GM21619 (cell line): ENCODE measurements around the gene KLF17.

ENCODE experiments used
- ATAC-seq: cut with Tn5 transposase; IDR thresholded peaks from one replicate; pipeline ENCODE4 v1.9.1; 2021; ENCODE audit not compliant: unreplicated experiment

Gene KLF17

DNA sequence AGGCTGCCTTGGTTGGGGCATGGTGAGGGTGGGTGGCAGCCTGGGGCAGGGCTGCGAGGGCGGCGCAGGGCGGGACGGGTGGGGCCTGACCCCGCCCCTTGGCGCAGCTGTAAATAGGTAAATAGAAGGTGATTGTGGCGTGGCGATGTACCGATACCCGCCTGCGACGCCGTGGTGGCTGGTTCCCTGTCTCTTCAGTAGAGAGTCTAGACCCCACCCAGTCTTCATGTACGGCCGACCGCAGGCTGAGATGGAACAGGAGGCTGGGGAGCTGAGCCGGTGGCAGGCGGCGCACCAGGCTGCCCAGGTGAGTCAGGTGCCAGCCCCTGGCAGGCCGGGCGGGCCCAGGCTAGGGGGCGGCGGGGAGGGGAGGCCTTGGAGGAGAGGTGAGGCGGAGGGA is at the start of gene KLF17:
Gene KLF17, plus strand, starts transcription at position 140 of the 400 bp plus-strand sequence. Its CDS starts 87 bp downstream, at position 227.
- ATAC-seq = no peak

- no peak for ATAC-seq
Measured at GRCh38 chr1:44071461-44071860, 47.2 kb upstream of the KLF17 start.

DNA sequence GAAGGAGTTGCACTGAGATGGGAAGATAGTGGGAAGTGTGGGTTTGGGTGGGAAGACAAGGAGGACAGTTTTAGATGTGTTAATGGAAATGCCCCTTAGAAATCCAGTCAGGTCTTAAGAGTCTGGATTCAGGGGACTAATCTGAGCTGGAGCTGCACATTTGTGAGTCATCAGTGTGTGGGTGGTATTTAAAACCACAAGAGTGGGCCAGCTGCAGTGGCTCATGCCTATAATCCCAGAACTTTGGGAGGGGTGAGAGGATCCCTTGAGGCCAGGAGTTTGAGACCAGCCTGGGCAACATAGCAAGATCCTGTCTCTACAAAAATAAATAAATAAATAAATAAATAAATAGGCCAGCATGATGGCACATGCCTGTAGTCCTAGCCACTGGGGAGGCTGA is 46.4 kb upstream of the KLF17 start:
- ATAC-seq = no peak

GRCh38 chr1:44072821-44073220 is 45.8 kb upstream of the KLF17 start:
- no peak for ATAC-seq

GRCh38 chr1:44073528-44073927 is 45.1 kb upstream of the KLF17 start:
- ATAC-seq = no peak

GRCh38 chr1:44074415-44074814 is 44.2 kb upstream of the KLF17 start:
- ATAC-seq = no peak

DNA sequence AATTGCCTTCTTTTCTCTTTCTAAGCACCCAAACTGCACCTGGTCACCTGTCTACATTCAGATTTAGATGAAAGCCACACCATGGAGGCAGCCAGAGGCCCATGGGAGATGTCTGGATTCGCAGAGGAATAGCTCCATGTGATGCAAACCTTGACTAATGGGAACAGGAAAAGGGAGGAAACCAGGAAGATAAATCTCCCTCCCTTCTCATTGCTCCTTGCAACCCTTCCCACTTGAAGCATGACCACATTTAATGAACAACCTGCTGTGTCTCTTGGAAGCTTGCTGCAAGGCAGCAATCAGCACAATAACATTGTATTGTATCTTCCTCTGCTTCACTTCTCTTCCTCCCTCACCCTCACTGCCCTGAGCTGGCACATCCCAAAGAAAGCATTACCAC is 42.6 kb upstream of the KLF17 start:
- no peak for ATAC-seq

- no peak for ATAC-seq
Measured at GRCh38 chr1:44077421-44077820, 41.2 kb upstream of the KLF17 start.

- no peak for ATAC-seq
Measured at GRCh38 chr1:44078104-44078503, 40.5 kb upstream of the KLF17 start.

DNA sequence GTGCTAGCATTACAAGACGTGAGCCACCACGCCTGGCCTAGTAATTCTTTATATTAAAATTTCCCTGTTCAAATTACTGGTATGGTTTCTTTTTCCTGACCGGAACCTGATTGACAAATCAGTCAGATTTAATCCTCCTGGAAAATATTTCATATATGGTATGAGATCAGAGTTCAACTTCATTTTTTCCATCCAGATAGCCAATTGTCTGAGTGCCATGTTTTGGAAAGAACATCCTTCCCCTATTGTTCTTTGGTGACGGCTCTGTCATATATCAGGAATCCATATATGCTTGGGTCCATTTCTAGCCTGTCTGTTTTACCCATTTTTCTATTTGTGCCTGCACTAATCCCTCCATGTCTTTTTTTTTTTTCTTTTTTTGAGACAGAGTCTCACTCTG is 39.1 kb upstream of the KLF17 start:
- no peak for ATAC-seq

- no peak for ATAC-seq
Measured at GRCh38 chr1:44084998-44085675, 33.5 kb upstream of the KLF17 start.

DNA sequence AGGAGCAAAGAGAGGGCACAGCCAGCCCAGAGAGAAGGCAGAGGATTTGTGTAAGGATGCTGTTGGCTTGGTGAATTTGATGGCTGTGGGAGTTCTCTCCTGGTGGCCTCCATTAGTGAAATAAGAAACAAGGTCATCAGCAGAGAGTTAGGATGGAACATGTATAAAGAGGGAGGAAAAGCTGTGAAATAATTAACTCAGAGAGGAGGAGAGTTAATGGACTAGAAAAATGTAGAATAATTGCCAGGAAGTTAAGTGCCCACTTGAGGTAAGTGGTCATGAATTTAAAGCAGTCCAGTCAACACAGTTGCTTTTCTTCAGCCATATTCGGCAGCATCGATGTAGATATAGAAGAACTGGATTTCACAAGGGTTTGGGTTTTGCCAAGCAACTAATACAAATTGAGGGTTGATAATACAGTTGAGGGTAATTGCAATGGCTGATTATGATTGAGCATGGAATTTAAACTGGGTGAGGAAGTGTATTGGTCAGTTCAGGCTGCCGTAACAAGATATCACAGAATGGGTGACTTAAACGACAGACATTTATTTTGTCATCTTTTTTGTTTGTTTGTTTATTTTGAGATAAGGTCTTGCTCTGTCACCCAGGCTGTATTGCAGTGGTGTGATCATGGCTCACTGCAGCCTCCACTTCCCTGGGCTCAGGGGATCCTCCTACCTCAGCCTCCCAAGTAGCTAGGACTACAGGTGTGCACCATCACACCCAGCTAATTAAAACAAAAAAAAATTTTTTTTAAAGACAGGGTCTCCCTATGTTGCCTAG is 31.7 kb upstream of the KLF17 start:
- ATAC-seq = no peak

- no peak for ATAC-seq
Measured at GRCh38 chr1:44089371-44090048, 29.1 kb upstream of the KLF17 start.

GRCh38 chr1:44090429-44091252 is 28.0 kb upstream of the KLF17 start:
- no peak for ATAC-seq

GRCh38 chr1:44094047-44094446 is 24.6 kb upstream of the KLF17 start:
- ATAC-seq = no peak

GRCh38 chr1:44100183-44100868 is 18.3 kb upstream of the KLF17 start:
- ATAC-seq = no peak

GRCh38 chr1:44101328-44101727 is 17.3 kb upstream of the KLF17 start:
- no peak for ATAC-seq

DNA sequence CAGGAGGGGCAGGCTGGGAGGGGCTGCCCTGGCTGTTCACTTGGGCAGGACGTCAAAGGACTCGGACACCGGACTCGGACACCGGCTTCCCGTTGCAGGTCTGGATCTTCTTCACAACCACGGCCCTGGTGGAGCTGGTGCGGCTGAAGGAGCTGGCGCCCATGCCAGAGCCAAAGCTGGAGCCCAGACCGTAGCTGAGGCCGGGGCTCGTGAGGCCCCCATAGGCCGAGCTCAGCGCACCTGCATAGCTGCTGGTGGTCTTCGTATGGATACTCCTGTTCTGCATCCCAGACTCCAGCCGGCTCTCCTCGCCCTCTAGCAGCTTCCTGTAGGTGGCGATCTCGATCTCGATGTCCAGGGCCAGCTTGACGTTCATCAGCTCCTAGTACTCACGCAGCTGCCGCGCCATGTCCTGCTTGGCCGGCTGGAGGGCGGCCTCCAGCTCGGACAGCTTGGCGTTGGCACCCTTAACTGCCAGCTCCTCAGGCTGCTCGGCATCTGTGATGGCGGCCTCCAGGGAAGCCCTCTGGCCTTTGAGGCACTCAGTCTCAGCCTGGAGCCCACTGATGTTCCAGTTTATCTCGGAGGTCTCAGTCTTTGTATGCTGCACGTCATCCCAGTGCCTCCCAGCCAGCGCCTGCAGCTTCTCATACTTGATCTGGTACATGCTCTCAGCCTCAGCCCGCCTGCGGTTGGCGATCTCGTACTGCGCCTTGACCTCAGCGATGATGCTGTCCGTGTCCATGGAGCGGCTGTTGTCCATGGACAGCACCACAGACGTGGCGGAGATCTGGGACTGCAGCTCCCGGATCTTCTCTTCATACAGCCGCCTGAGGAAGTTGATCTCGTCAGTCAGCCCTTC is 15.1 kb upstream of the KLF17 start:
- no peak for ATAC-seq

DNA sequence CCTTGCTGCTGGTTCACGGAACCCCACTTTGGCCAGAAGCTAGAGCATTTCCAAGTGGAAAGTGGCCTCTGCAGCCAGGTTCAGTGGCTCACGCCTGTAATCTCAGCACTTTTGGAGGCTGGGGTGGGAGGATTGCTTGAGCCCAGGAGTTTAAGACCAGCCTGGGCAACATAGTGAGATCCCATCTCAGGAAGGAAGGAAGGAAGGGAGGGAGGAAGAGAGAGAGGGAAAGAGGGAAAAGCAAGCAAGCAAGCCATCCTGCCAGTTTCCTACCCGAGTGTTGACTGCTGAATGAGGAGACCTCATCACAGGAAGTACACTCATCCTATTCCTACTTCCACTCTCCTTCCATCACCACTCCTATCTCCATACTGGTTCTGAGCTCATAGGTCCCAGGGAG is 12.8 kb upstream of the KLF17 start:
- ATAC-seq = no peak

GRCh38 chr1:44108241-44108640 is 10.4 kb upstream of the KLF17 start:
- no peak for ATAC-seq
